SH-SY5Y (cell line): ENCODE results near the gene CLDN4.
A peak's percentile ranks its signal among the peaks of the same experiment; 100 is the strongest.

Experiments used
- GATA2 ChIP-seq: IDR thresholded peaks from 2 replicates; pipeline ENCODE4 v1.6.1; 2011; ENCODE audit warnings: mild to moderate bottlenecking, low read depth, low read length
- GATA3 ChIP-seq: IDR thresholded peaks from 2 replicates; pipeline ENCODE4 v1.6.1; 2011; ENCODE audit warnings: low read depth, mild to moderate bottlenecking, low read length, moderate library complexity

Gene CLDN4

DNA sequence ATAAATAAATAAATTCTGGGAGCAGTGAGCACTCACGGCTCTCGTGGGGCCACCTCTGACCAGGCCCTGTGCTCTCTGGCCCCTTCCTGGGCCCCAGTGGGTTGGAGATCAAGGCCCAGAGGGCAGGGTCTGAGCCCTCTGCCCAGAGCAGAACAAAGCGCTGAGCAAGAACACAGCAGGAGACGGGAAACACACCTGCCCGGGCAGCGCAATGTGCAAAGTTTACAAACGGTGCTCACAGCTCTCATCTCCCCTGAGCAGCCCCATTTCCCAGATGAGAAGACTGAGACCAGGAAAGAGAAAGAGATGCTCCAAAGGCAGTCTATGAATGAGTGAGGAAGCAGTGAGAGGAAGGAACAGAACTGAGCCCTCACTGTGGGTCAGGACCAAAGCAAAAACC lies 8.5 kb downstream of the CLDN4 start:
- TF ChIP-seq GATA3: no peak
- no peak for TF ChIP-seq GATA2

DNA sequence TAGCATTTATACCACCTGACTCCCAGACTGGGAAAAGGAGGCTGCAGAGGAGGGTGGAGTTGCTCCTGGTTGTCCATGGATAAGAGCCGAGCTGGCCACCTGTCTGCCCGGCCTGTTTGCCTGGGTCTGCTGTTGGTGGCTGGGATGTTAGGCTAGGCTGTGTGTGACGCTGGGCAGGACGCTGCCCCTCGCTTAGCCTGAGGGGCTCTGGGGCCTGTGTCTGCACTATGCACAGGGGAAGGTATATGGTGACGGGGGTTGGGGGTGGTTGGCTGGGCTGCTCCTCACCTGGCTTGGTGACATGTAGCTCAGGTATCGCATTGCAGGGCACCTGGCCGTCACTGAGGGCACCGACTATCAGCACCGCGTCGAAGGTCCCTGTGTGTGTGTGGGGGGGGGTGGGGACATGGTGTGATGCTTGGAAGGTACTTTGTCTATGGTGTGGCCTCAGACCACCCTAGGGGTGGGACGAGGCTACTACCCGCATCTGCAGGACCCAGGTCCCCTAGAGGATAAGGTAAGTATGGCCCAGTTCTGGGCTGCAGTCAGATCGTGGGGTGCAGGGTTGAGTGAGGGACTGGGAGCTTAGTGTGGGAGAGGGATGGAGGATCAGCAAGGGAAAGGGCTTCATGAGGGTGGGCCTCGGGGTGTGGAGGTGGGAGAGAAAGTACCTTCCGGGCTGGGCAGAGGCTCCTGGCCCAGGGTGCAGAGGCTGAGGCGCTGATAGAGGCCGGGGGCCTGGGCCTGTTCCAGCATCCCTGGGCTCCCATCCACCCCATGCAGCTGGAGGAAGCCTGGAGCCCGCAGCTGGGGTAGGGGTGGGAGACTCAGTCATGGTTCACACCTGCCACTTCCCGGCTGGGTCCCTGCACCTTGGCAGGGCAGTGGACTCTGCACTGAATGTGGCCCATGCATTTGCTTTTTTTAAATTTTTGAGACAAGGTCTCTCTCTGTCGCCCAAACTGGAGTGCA lies 9.2 kb downstream of the CLDN4 start:
- TF ChIP-seq GATA3 (no peak), GATA2 (no peak)

DNA sequence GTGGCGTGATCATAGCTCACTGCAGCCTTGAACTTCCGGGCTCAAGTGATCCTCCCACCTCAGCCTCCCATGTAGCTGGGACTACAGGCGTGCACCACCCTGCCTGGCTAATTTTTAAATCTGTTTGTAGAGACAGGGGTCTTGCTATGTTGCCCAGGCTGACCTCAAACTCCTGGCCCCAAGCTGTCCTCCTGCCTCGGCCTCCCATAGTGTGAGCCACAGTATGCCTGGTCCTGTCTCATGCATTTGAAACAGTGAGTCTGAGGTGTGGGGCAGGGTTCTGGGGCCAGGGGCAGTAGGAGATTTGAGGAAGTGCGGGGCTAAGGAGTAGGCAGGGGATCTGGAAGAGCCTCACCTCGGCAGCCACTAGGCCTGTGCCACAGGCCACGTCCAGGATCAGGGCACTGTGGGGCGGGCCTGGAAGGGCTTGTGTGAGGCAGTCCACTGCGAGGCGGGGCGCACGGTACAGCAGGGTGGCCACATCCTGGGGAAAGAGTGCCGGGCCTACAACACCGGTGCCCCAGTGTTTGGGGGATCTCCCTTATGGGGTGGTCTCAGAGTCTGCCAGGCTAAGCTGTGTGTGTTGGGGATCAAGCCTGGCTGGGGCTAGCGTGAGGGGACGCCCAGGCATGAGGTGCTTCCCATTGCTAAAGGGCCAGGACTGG lies 10.1 kb downstream of the CLDN4 start:
- no peak for TF ChIP-seq GATA2
- TF ChIP-seq GATA3: no peak

DNA sequence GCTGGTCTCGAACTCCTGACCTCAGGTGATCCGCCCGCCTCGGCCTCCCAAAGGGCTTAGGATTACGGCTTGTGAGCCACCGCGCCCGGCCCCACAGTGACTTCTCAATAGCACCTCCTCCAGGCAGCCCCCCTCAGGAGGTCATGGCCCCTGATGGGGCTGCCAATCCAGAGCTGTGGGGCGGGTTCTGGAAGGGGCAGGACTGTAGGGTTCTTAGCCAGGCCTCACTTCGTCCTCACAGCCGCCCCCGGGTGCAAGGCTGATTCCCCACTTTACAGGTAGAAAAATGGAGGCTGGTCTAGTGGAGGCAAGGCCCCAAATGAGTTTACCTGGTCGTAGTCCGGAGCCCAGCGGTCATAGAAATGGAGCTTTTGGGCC lies 10.9 kb downstream of the CLDN4 start:
- TF ChIP-seq GATA3 (no peak), GATA2 (no peak)

DNA sequence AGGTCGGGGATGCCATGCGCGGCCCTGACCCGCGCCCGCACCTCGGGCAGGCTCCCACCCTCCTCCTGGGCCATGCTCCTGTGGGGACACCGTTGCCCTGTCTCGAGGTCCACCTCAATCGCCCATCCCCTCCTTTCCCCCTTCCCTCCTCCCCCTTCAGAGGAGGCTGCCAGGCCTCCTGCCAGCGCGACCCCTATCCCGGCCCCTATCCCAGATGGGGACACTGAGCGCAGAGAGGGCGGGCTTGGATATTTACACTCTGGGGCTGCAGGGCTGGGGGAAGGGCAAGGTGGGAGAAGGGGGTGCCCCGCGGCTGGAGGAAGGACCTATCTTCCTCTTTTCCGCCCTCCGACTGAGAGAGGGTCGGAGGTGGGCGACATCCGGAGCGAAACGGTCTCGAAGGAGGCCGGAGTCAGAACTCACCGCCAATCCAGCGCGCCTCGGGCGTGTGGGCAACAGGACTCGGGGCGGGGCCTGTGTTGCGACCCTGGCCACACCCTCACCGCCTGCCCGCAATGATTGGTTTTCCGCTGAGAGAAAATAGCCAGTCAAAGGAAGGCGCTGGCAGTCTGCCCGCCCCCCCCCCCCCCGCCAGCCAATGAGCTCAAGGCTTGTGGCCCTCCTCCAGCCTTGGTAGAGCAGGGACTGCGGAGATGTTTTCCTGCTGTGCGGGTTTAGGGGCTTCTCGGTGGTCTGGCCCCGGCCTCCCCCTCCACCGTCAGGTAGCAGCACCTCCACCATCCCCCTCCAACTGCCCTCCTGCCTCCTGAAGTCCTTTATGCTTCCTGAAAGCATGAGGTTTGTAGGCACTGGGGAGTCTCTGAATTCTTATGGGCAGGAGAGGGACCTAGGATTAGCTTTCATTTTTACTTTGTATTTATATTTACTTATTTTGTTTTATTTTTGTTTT lies 11.5 kb downstream of the CLDN4 start, which contains the start of gene METTL27:
METTL27 (minus strand) TSS at position 450 of the 910 bp plus-strand sequence; CDS start at position 74, 376 bp downstream.
- TF ChIP-seq GATA2 (no peak), GATA3 (no peak)

DNA sequence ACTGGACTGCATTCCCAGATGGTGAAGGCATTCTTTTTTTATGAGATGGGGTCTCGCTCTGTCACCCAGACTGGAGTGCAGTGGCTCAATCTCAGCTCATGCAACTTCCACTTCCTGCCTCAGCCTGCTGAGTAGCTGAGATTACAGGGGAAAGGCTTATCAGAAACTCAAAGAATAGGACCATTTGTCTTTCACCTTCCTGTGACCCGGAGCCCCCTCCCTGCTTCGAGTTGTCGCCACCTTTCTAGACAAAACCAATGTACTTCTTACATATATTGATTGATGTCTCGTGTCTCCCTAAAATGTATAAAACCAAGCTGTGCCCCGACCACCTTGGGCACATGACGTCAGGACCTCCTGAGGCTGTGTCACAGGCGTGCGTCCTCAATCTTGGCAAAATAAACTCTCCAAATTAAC lies 13.3 kb downstream of the CLDN4 start:
- no peak for TF ChIP-seq GATA3
- TF ChIP-seq GATA2: no peak

DNA sequence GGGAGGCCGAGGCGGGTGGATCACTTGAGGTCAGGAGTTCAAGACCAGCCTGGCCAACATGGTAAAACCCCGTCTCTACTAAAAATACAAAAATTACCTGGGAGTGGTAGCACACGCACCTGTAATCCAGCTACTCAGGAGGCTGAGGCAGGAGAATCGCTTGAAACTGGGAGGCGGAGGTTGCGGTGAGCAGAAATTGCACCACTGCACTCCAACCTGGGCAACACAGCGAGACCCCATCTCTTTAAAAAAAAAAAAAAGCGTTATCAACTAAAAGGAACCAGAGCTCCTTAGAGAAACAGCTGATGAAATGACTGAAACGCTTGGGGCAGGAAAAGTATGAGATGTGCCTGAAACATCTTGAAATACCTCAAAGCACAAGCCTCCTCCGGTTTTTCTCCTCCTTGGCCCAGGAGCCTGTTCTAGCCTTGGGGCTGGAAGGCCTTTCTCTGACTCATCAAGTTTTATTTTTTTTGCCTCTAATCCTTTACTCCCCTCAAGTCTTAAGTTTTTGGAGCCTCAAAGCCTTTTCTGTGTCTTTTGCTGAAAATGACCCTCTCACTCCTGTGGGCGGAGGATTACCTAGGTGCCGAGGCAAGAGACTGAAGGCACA lies 14.2 kb downstream of the CLDN4 start:
- TF ChIP-seq GATA2 (no peak), GATA3 (no peak)

DNA sequence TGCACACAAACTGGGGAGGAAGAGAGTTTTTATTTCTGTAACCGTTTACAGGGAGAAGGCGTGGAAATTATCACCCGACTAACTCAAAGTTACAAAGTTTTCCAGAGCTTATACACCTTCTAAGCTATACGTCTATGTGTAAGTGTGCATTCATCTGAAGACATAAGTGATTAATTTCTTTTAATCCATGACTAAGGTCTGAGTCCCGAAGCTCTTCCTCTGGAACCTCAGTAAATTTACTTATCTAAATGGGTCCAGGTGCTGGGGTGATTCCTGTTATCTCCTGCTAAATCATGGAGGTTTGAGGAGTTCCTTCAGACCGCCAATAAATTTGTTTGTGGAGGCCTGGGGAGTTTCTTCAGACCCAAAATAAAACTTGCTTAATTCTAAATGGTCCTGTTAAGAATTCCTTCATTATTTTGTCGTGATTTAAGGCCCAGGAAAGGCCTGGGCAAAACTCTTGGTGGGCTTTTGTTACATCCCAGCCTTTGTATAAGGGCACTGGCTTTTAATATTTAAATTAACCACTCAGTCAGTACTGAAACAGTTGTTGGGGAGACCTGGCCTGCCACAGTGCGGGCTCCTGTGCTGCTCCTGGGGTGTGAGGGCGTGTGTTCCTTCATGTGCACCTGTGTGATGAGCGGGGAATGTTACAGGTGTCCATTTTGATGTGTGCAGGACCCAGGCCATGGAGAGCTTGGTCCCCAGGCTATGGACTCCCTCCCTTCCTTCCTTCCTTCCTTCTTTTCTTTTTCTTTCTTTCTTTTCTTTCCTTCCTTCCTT lies 17.3 kb downstream of the CLDN4 start:
- TF ChIP-seq GATA3 (no peak), GATA2 (no peak)

DNA sequence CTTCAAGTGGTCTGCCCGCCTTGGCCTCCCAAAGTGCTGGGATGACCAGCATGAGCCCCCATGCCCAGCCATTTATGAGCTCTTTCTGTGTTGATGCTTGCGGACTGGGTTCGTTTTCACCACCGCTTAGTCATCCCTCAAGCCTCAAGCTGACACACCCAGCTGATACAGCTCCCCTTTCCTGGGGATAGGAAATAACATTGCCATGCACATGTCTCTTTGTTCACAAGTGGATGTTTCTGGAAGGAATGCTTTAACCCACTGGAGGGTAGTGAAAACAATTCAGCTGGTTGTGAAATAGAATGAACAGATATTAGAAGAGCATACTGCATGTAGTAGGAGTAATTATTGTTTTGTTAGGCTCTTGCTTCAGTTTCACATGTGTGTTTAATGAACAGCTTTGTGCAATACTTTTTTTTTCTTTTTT lies 20.0 kb downstream of the CLDN4 start:
- TF ChIP-seq GATA3: no peak
- no peak for TF ChIP-seq GATA2

DNA sequence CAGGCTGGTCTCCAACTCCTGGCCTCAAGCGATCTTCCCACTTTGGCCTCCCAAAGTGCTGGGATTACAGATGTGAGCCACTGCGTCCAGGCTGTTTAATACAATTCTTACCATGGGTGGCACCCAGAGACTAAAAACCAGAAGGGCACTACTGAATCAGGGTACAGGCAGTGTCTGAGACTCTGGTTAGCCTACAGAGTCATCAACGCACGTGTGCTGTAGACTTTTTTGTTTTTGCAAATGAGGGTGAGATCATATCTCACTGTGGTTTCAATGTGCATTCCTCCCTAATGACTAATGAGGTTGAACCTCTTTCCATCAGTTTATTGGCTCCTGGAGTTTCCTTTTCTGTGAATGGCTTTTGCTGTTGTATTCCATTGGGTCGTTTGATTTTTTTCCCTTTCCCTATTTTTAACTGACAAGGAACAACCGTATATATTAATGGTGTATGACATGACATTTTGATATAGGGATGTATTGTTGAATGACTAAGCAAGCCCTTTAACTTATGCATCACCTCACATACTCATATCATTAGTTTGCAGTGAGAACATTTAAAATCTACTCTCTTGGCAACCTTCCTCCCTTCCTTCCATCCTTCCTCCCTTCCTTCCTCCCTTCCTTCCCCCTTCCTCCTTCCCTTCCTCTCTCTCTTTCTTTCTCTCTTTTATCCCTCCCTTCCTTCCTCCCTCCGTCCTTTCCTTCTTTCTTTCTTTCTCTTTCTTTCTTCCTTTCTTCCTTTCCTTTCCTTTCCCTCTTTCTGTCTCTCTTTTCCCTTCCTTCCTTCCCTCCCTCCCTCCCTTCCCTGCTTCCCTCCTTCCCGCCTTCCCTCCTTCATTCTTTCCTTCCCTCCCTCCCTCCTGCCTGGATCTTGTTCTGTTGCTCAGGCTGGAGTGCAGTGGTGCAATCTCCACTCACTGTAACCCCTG lies 20.9 kb downstream of the CLDN4 start:
- TF ChIP-seq GATA3 (no peak), GATA2 (no peak)

DNA sequence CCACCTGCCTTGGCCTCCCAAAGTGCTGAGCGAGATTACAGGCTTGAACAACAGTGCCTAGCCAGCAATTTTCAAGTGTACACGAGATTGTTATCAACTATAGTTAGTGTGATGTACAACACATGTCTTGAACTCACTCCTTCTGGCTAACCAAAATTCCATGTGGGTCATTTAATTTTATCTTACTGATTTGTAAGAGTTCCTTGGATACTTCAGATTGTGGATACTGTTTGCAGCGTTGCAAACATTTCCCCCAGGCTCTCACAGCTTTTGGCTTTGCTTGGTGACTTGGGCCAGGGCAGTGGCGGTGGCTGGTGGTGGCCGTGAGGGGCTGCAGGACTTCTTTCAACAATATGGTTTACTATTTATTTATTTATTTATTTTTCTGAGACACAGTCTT lies 21.7 kb downstream of the CLDN4 start:
- TF ChIP-seq GATA2 (peak; percentile 70), GATA3 (no peak)

DNA sequence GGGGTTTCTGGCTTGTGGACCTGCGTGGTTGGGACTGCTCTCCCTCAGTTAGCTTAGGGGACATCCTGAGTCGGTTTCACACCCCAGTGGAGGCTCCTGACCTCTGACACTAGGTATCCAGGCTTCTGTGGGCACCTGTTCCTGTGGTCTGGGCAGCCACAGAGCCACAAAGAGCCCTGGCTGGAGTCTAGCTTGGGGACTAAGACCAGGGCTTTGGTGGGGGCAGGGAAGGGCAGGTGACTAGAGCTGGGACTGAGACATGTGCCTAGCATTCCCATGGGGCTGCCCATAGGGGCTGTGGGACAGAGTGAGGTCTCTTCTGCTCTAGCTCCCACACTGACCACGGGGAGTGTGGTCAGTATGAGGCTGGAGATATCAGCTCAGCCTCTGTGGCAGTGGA lies 26.1 kb downstream of the CLDN4 start:
- TF ChIP-seq GATA3 (no peak), GATA2 (no peak)

DNA sequence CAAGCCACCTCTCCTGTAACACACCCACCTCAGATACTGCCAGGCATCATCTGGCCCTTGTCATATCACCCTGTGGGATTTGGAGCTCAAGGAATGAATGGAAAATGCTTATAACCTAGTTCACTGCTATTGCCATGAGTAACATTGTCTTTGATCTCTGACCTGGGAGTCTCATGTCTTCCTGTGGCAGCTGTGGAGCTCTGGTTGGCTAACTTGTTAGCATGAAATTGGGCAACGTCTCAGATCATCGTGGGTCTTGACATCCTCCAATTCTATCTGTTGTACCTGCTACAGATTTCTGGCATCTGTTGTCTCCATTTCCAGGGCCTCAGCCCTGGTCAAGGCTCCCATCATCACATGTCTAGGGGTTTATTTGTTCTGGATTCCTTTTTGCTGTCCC lies 28.0 kb downstream of the CLDN4 start:
- TF ChIP-seq GATA2: no peak

DNA sequence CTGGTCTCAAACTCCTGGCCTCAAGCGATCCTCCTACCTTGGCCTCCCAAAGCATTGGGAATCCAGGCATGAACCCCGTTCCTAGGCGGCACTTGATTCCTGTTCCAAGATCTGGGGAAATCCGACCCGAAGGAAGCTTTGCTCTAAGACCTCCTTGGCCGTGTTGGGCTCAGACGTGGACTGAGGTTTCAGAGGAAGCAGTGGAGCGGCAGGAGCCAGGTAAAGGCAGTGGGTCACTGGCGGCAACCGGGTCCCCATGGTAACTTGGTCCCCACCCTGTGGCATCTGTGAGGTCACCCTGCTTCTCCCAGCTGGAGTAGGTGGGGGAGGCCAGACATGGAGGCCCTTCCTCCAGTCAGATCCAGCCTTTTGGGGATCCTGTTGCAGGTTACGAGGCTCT lies 30.1 kb downstream of the CLDN4 start, which contains the start of gene TMEM270:
TMEM270 (plus strand) TSS at position 301 of the 400 bp plus-strand sequence; CDS start at position 337, 36 bp downstream.
- TF ChIP-seq GATA3: no peak
